Stimulated activated naive CD4-positive, alpha-beta T cell treated with Interleukin-2 at 50 U/mL for 16 hours (primary cell): ENCODE results near the gene SCG5.

Experiments
- DNase-seq: peaks from one replicate; lab custom pipeline; 2025; lab: John Stamatoyannopoulos, UW

SCG5 gene

DNA sequence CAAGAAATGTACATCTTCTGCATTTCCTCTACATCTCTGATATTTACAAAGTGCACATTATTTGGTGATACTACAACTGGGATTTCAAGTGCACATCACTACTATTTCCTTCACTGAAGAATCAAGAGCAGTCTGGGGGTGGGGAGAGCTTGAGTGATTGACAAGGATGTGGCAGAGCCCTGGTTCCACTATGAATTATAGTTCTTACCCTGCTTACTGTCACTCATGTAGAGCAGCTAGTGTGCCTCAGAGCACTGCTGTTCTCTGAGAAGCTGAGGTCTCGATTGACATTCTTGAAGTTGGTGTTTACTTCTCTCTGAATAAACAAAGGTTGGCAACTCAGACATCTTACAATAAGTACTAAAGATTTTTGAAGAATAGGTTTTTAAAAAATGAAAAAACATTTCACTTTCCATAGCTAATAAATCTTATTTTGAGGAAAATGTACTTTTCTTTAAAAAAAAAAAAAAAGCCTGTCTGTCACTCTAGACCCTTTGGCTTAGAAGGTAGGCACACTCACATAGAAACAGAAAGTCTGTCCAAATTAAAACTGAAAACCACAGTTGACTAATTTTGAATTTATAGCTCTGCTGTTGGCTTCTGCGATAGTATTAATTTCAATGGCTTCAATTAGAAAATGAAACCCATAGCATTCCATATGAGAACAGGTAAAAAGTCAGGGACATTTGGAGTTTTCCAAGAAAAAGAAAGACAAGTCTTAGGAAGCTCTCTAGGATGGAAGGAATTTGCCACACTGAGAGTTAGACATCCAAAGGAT, 81.8 kb downstream of the SCG5 start:
- DNase-seq = no peak

DNA sequence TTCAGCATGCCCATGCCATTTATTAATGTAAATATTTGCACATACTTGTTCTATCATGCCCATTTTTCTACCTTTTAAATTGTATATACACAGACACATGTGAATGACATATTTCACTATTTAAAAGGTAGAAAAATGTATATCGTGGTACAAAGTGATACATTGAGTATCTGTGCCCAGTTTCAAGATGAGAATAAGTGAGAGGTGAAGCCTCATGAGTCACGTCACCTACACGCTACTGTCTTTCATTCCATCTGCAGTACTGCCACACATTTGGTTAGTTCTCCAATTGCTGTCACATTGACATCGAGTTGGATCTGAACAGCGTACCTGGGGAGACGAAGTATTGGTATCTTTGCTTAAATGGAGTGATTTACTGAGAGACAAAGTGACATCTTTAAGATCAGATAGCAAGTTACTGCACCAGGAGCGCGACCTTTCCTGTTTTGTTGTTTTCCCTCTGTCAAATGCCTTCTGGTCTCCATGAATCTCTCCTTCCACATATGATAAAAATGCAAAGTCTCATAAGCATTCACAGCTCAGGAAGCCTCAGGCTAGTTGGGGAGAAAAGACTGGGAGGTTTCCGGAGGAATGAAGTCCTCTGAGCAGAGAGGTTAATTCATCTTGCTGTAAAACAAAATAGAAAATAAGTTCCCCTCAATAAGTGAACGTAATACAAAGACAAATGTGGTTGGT, 88.3 kb downstream of the SCG5 start:
- no peak for DNase-seq

DNA sequence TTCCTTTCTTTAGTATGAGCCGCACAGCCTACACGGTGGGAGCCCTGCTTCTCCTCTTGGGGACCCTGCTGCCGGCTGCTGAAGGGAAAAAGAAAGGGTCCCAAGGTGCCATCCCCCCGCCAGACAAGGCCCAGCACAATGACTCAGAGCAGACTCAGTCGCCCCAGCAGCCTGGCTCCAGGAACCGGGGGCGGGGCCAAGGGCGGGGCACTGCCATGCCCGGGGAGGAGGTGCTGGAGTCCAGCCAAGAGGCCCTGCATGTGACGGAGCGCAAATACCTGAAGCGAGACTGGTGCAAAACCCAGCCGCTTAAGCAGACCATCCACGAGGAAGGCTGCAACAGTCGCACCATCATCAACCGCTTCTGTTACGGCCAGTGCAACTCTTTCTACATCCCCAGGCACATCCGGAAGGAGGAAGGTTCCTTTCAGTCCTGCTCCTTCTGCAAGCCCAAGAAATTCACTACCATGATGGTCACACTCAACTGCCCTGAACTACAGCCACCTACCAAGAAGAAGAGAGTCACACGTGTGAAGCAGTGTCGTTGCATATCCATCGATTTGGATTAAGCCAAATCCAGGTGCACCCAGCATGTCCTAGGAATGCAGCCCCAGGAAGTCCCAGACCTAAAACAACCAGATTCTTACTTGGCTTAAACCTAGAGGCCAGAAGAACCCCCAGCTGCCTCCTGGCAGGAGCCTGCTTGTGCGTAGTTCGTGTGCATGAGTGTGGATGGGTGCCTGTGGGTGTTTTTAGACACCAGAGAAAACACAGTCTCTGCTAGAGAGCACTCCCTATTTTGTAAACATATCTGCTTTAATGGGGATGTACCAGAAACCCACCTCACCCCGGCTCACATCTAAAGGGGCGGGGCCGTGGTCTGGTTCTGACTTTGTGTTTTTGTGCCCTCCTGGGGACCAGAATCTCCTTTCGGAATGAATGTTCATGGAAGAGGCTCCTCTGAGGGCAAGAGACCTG, 89.5 kb downstream of the SCG5 start:
- DNase-seq = no peak

DNA sequence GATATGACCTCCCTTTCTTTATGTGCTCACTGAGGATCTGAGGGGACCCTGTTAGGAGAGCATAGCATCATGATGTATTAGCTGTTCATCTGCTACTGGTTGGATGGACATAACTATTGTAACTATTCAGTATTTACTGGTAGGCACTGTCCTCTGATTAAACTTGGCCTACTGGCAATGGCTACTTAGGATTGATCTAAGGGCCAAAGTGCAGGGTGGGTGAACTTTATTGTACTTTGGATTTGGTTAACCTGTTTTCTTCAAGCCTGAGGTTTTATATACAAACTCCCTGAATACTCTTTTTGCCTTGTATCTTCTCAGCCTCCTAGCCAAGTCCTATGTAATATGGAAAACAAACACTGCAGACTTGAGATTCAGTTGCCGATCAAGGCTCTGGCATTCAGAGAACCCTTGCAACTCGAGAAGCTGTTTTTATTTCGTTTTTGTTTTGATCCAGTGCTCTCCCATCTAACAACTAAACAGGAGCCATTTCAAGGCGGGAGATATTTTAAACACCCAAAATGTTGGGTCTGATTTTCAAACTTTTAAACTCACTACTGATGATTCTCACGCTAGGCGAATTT, 91.2 kb downstream of the SCG5 start:
- DNase-seq = no peak

DNA sequence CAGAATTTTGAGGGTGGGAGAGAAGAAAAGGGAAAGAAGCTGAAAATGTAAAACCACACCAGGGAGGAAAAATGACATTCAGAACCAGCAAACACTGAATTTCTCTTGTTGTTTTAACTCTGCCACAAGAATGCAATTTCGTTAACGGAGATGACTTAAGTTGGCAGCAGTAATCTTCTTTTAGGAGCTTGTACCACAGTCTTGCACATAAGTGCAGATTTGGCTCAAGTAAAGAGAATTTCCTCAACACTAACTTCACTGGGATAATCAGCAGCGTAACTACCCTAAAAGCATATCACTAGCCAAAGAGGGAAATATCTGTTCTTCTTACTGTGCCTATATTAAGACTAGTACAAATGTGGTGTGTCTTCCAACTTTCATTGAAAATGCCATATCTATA, 91.8 kb downstream of the SCG5 start:
- no peak for DNase-seq

DNA sequence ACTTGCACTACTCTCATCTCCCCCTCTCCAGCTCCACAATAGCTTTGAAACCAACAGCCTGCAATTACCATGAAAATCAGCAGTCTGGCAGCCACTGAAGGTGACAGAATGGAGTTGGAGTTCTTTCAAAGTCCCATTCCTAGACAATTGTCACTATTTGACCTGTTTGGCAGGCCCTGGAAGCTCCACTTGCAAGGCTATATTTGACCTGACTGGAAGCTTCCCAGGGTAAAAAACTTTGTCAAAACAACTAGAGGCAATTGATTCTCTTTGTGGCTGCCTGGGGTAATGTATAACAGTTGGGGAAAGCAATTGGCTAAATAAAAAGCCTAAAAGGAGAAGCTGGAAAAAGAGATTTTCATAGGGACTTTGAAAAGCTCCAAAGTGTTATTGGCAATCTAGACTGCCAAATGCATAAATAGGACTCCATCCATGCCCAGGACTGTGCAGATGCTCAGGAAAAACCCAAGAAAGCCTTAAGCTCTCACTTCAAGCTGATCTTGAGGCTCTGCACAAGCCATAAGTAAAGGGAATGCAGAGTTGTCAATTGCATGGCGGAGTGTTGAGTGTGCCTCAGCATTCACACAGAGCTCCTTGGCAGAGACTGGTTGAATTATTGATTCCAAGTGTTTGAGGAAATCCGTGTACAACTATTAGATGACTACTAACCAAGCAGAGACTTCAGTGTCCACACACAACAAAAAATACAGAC, 94.6 kb downstream of the SCG5 start:
- DNase-seq = no peak

DNA sequence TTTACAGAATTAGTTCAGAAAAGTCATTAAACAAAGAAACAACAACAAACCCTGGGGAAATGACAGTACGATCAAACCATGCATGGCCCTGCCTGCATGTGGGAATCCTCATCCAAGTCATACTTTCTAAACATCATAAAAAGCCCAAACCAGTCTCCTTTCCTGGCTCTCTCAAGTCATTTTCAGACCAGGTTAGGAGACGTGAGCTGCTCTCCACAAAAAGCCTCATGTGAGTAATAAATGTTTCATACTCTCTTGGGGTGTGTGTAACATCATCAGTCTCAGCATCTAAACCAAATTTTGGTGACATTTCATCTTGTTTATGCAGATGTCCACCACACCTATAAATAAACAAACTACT, 95.2 kb downstream of the SCG5 start:
- DNase-seq = no peak

DNA sequence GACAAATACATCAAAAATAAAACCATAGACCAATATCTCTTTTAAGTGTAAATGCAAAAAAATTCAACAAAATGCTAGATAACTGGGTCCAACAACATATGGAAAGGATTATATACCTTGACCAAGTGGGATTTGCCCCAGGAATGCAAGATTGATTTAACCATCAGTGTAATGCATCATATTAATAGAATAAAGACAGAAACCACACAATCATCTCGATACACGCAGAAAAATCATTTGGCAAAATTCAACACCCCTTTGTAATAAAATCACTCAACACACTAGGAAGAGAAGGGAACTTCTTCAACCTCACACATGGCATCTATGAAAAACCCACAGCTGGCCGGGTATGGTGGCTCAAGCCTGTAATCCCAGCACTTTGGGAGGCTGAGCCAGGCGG, 95.8 kb downstream of the SCG5 start:
- no peak for DNase-seq

DNA sequence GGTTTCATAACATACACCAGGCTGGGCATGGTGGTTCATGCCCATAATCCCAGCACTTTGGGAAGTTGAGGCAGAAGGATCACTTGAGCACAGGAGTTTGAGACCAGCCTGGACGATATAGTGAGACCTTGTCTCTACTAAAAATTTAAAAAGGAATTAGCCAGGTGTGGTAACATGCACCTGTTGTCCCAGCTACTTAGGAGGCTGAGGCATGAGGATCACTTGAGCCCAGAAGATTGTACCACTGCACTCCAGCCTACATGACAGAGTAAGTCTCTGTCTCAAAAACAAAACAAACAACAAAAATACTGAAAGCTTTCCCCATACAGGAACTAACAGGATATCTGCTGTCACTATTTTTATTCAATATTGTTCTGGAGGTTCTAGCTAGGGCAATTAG, 97.2 kb downstream of the SCG5 start:
- DNase-seq = no peak

DNA sequence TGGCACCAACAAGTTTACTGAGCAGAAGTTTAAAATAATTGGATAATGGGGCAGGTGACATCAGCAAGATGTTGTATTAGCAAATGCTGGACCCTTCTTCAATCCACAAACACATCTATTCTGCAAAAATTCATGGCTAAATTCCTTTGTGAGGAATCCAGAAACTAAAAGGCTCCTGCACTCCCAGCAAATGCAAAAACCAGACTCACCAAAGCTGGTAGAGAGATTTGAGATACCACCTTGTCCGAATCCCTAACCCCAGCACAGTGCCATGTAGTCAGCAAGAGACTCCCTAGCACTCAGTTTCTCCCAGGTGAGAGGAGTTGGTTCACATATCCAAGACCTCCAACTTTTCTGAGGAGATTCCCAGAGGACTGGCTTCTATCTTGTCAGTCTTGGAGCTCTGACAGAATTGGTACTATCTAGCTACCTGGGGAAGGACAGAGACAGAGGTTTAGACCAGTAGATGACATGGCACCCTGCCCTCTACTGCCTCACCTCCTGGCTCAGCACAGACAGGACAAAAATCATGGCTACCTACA, 98.1 kb downstream of the SCG5 start:
- DNase-seq = no peak

DNA sequence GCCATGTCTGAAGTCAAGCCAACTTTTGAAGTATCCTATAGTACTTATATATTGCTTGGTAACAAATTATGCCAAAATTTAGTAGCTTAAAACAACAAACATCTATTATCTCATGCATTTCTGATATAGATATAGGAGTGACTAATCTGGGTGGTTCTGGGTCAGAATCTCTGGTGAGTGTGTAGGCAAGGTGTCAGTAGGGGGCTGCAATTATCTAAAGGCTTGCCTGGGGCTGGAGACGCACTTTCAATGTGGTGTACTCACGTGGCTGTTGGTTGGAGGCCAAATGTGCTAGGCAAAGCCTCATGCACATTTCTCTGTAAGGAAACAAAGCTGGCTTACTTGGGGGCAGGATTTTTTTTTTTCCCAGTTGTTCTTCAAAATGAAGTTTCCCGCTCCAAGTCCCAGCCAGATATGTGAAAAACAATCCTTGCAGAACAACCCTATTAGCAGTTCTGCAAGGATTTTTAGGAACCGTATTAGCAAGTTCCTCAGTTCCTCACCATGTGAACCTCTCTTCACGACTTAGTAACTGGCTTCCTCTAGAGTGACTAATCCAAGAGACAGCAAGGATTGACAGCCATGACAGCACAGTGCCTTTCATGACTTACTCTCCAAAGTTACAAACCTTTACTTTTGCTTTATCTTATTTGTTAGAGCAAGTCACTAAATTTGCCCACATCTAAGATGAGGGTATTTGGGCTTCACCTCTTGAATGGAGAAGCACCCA, 102.1 kb downstream of the SCG5 start:
- no peak for DNase-seq

DNA sequence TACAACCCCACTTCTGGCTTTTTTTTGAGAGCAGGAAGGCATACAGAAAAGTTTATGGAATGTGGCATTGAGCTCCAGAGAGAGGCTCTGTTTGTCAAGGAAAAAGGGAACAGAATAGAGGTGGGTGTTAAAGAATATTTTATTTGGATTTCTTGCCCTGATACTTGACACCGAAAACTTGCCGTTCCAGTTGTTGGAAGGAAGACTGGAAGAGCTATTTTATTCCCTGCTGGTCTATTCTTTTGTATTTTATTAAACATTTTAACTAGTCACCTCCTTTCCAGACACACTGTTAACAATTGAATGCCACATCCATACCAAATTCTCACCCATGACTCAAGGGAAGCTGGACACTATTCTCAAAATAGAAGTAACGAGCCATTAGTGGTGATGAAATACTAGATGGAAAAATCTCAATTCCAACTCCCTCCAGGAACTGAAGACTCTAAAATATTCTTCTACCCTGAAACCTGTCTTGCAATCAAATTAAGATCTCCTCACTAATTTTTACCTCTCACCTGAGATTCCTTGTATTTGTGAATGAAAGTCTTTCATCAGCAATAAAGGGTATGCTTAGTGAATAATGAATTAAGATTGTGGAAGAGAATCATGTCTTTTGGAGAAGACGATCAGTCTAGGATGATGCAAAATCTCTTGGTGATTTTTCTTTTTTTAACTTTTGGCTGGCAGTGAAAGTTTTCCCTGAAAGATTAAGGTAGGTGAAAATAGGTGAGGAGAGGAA, 104.8 kb downstream of the SCG5 start:
- DNase-seq = no peak
